MM.1S (cell line): ENCODE measurements around the gene GSC2.

Experiments used
- CTCF ChIP-seq: fragments of 300-600 bp; sonication (generic); IDR thresholded peaks from 2 replicates; pipeline ENCODE4 v1.5.1; 2016; ENCODE audit warnings: antibody characterized with exemption, low read length, mixed read lengths
- EZH2 ChIP-seq: fragments of 300-600 bp; sonication (generic); optimal IDR thresholded peaks from 2 replicates; pipeline ENCODE3; 2017; ENCODE audit warnings: low read depth, mild to moderate bottlenecking, antibody characterized with exemption, low read length, mixed read lengths

GRCh38 chr22:19143967-19144400 lies 6.1 kb downstream of the GSC2 start:
- TF ChIP-seq CTCF (no peak), EZH2 (no peak)
